Sciatic nerve (tissue), 2 donors: ENCODE measurements around the gene OR1J2. TPM values are rescaled to one million over a fixed set of nuclear protein-coding genes. Genes with fewer than 3 reads are reported as not detected.
"Not testable (repeated sequence)": the region's sequence is repeated elsewhere in the genome, so short reads cannot be mapped to it uniquely, and the experiment has no call there.

Experiments used
- ATAC-seq: fragments of 200-7000 bp; cut with Tn5 transposase; one replicate; pipeline ENCODE4 v1.9.1; 2020; ENCODE audit warnings: mild to moderate bottlenecking, moderate library complexity
- DNase-seq: peaks from one replicate; pipeline ENCODE4 v3.0.0-alpha.2; 2020; ENCODE audit warnings: low spot score
- intact Hi-C: fragments of 100-400 bp; cut with DNase I; formaldehyde crosslinking; loops from one replicate; pipeline ENCODE4 v1.14.2; 2022
- total RNA-seq: library from RNA; stranded (reverse); fragmentation: NEBNext Ultra II Directional; extraction: Animal tissue kit (Norgen Biotek cat#: 25700); gene quantifications from one replicate; pipeline ENCODE4 v1.2.1, GENCODE V29; 2021
- donor health status: DM: no; HTN: no; CAD: no.
- donor health status: DM: no; HTN: no; CAD: no.

OR1J2 gene
- total RNA-seq, 1 donor from 2014 or later = not detected

DNA sequence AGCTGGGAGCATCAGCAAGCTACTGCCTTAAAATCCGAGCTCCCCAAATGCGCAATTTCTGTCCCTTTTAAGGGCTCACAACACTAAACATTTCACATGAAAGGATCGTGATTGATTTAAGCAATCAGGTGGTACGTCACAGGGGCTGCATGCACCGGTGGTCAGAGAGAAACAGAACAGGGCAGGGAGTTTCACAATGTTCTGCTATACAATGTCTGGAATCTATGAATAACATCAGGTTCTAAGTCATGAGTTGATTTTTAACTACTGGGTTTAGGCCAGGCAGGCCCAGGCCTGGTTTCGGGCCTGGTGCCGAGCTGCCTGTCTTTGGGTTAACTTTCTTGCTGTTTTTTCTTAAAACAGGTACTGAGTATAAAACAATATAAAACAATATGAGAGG lies 26.5 kb downstream of the OR1J2 start:
- DNase-seq, ATAC-seq, intact Hi-C loops: not testable (repeated sequence)

DNA sequence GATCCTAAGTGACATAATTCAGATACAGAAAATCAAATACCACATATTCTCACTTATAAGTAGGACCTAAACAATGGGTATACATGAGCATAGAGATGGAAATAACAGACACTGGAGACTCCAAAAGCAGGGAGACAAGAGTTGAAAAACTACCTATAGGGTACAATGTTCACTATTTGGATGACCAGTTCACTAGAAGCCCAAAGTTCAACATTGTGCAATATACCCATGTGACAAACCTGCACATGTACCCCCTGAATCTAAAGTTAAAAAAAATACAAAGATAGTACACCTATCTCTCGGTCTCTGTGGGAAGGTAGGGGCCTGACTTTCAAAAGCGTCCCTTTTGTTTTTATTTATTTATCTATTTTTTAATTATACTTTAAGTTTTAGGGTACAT lies 28.2 kb downstream of the OR1J2 start:
- ATAC-seq (no peak), DNase-seq (no peak)
- intact Hi-C loops = no loop called here

DNA sequence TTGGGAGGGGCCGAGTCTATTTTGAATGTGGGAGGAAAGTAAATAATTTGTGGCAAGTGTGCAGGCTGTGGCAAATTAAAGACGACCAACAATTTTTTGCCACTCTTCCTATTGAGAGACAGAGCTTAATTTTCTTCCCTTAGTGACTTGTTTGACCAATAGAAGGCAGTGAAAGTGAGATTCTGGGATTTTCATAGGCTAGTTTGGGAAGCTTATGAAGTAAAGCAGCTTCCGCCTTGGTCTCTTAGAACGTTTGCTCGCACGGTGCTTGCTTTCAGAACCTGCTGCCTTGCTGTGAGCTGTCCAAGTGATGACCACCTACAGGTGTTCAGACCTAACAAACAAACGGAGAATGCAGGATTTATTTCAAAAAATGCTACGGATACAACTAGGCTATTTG lies 35.6 kb downstream of the OR1J2 start:
- ATAC-seq (no peak), DNase-seq (no peak)
- intact Hi-C loops = no loop called here

DNA sequence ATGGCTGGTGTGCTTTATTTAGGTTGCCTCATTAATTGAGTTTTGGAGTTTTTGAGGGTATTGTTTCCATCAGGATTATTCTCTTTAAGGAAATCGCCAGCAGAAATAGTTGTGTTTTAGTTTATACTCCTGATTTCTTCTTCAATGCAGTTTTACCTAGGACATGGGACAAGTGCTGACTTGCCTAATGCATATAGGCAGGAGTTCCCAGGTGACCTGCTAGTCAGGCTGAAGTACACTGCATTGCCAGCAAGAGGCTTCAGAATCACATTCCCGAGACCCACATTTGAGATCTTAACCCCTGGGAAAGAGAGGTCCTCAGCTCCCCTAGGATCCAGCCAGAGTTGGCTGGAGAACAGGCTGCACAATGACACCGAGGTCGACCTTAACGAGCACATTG lies 40.8 kb downstream of the OR1J2 start:
- no peak for DNase-seq
- no peak for ATAC-seq
- intact Hi-C loops = no loop called here

DNA sequence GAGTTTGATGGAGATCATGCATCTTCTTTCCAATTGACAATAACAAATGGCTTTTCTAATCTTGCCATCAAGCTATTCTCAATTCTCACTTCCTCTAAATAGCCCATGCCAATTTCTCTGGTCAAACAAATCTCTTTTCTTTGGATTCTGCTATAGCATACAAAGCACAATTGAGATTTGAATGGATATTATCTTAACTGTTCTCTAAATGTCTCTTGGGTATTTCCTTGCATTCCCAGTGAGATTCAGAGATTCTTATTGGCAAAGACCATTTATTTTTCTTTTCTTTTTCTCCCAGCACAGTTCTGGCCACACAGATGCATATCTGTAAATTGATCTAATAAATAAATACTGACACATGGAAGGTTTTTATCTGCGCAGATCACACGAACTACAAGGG lies 42.2 kb downstream of the OR1J2 start, which contains the start of gene OR1N2:
TSS of gene OR1N2 (plus strand) at position 301 of the 400 bp plus-strand sequence. CDS start 100 bp downstream, outside the sequence.
- ATAC-seq = no peak
- intact Hi-C loops = no loop called here
- DNase-seq = no peak

Other genes with a start within 250 kb of the OR1J2 start
- 16.0 TPM for gene RBM18, start 246.0 kb upstream of the OR1J2 start, total RNA-seq
- 25.9 TPM for gene MRRF, start 245.9 kb upstream of the OR1J2 start, total RNA-seq
- gene PTGS1, start 139.8 kb upstream of the OR1J2 start, total RNA-seq = 6.0 TPM
- gene OR1J1, start 32.9 kb upstream of the OR1J2 start, total RNA-seq = not detected
- gene OR1J4, start 8.3 kb downstream of the OR1J2 start, total RNA-seq = not detected
- gene OR1N1, start 16.5 kb downstream of the OR1J2 start, total RNA-seq = not detected
- not detected for gene OR1N2, start 42.3 kb downstream of the OR1J2 start, total RNA-seq
- gene OR1L8, start 72.6 kb downstream of the OR1J2 start, total RNA-seq = 0.85 TPM
- gene OR1Q1, start 103.9 kb downstream of the OR1J2 start, total RNA-seq = not detected
- 0.36 TPM for gene OR1B1, start 146.8 kb downstream of the OR1J2 start, total RNA-seq
- gene OR1L1, start 150.9 kb downstream of the OR1J2 start, total RNA-seq = not detected
- gene OR1L3, start 164.3 kb downstream of the OR1J2 start, total RNA-seq = not detected
- gene OR1L4, start 213.2 kb downstream of the OR1J2 start, total RNA-seq = not detected
- not detected for gene OR1L6, start 231.5 kb downstream of the OR1J2 start, total RNA-seq